HepG2 (cell line): Measurements from ENCODE around the gene PTPRM. TPM values are rescaled to one million over a fixed set of nuclear protein-coding genes. Genes with fewer than 3 reads are reported as not detected.

ENCODE experiments used
- ATAC-seq: fragments of 200-7000 bp; cut with Tn5 transposase; 3 replicates; pipeline ENCODE4 v1.9.1; 2020; ENCODE audit warnings: mild to moderate bottlenecking, moderate library complexity
- BruUV-seq: library from RNA; stranded (reverse); fragments of 400-500 nt; replicated peaks from 2 replicates; lab custom pipeline; 2021; lab: Mats Ljungman, UMichigan
- CTCF ChIA-PET: fragments of 300-600 bp; formaldehyde crosslinking; extraction: SDS; loops from one replicate; lab custom pipeline; 2021; ENCODE audit warnings: low total read pairs, inconsistent platforms, low intra/inter-chr PET ratio; lab: Yijun Ruan, JAX
- POLR2A ChIA-PET: fragments of 350-600 bp; sonication (Branson Sonifier 250); formaldehyde crosslinking; loops from one replicate; lab custom pipeline; 2020; ENCODE audit warnings: antibody characterized with exemption, inconsistent platforms; lab: Yijun Ruan, JAX
- DNase-seq: peaks from one replicate; pipeline ENCODE4 v3.0.0-alpha.2; 2015; ENCODE audit warnings: low spot score
- FAIRE-seq: peaks from 3 replicates; lab custom pipeline; 2011; peaks lifted over from hg19 to GRCh38; lab: Jason Lieb, UNC
- H2AFZ ChIP-seq: one replicate; pipeline ENCODE4 v1.6.1; 2011; ENCODE audit warnings: low read length, inconsistent platforms
- H3K27ac ChIP-seq: fragments of 300-600 bp; 3 replicates; pipeline ENCODE4 v1.8.0; 2011; ENCODE audit warnings: mixed run types, mild to moderate bottlenecking, mixed read lengths, low read length, inconsistent platforms; ENCODE audit not compliant: insufficient read depth; ENCODE audit errors: extremely low read length
- H3K27me3 ChIP-seq, 2 experiments: fragments of 200-600 bp in 1 of 2; 2 replicates in 1 of 2; 3 replicates in 1 of 2; pipeline versions ENCODE4 v1.6.0 to v1.8.0; 2011; ENCODE audit warnings: low read length in 2 of 2, mild to moderate bottlenecking in 2 of 2, moderate library complexity in 2 of 2, inconsistent platforms in 1 of 2; ENCODE audit not compliant: insufficient read depth in 2 of 2, control insufficient read depth in 1 of 2
- H3K36me3 ChIP-seq, 2 experiments: fragments of 200-600 bp in 1 of 2; replicated peaks in 1 of 2; 2 replicates in 1 of 2; 3 replicates in 1 of 2; pipeline versions ENCODE4 v1.5.1 to v1.8.0; 2011; ENCODE audit warnings: low read length in 2 of 2, inconsistent platforms in 1 of 2; ENCODE audit not compliant: insufficient read depth in 2 of 2, control insufficient read depth in 1 of 2
- H3K4me1 ChIP-seq: 2 replicates; pipeline ENCODE4 v1.5.1; 2012; ENCODE audit warnings: low read length, inconsistent platforms; ENCODE audit not compliant: insufficient read depth
- H3K4me2 ChIP-seq: 2 replicates; pipeline ENCODE4 v1.6.0; 2011; ENCODE audit warnings: low read depth, low read length, inconsistent platforms
- H3K4me3 ChIP-seq, 3 experiments: fragments of 200-600 bp in 1 of 3; sonication (generic), shearing (Covaris generic) in 1 of 3; replicated peaks in 1 of 3; 2 replicates each; pipeline ENCODE4 v1.5.1; 2011 to 2016; ENCODE audit warnings: low read length in 3 of 3, inconsistent platforms in 2 of 3, low read depth in 2 of 3, mild to moderate bottlenecking in 2 of 3, control low read depth in 1 of 3, mixed read lengths in 1 of 3; ENCODE audit not compliant: insufficient read depth in 1 of 3
- H3K79me2 ChIP-seq: one replicate; pipeline ENCODE4 v1.6.1; 2011; ENCODE audit warnings: low read length, inconsistent platforms; ENCODE audit not compliant: insufficient read depth
- H3K9ac ChIP-seq: 2 replicates; pipeline ENCODE4 v1.6.0; 2011; ENCODE audit warnings: mild to moderate bottlenecking, low read depth, low read length, inconsistent platforms; ENCODE audit not compliant: insufficient read depth
- H3K9me3 ChIP-seq: 2 replicates; pipeline ENCODE4 v1.5.1; 2012; ENCODE audit warnings: mild to moderate bottlenecking, low read length
- H4K20me1 ChIP-seq: 2 replicates; pipeline ENCODE4 v1.6.0; 2011; ENCODE audit warnings: inconsistent platforms, mild to moderate bottlenecking, low read length, moderate library complexity; ENCODE audit not compliant: insufficient read depth
- BORCS8-MEF2B ChIP-seq: sonication (generic); formaldehyde crosslinking; IDR thresholded peaks from 2 replicates; pipeline ENCODE4 v1.8.0; 2022; ENCODE audit warnings: mild to moderate bottlenecking, missing genetic modification reagents
- BRF2 ChIP-seq: sonication (generic); formaldehyde crosslinking; IDR thresholded peaks from 2 replicates; pipeline ENCODE4 v1.8.1; 2022; ENCODE audit warnings: mild to moderate bottlenecking, missing genetic modification reagents
- GLMP ChIP-seq: sonication (generic); formaldehyde crosslinking; IDR thresholded peaks from 2 replicates; pipeline ENCODE4 v1.9.0; 2021; ENCODE audit warnings: missing genetic modification reagents, mild to moderate bottlenecking, borderline replicate concordance
- GPBP1L1 ChIP-seq: sonication (generic); formaldehyde crosslinking; IDR thresholded peaks from 2 replicates; pipeline ENCODE4 v1.5.0; 2020; ENCODE audit warnings: mild to moderate bottlenecking, missing genetic modification reagents
- MED1 ChIP-seq: sonication (generic); formaldehyde crosslinking; IDR thresholded peaks from 2 replicates; pipeline ENCODE4 v1.4.0; 2020; ENCODE audit warnings: missing genetic modification reagents
- SAFB2 ChIP-seq: sonication (generic); formaldehyde crosslinking; IDR thresholded peaks from 2 replicates; pipeline ENCODE4 v1.5.1; 2020; ENCODE audit warnings: missing genetic modification reagents, low read depth, mild to moderate bottlenecking, borderline replicate concordance
- SAP130 ChIP-seq: IDR thresholded peaks from 2 replicates; pipeline ENCODE4 v1.6.1; 2016; ENCODE audit warnings: low read depth
- SOX13 ChIP-seq, 3 experiments: fragments of 450-650 bp in 1 of 3; sonication (generic) in 1 of 3; formaldehyde crosslinking in 1 of 3; IDR thresholded peaks in 2 of 3; conservative IDR thresholded peaks in 1 of 3; 2 replicates each; pipeline versions ENCODE4 v1.5.0 to v1.6.1; 2016 to 2020; ENCODE audit warnings: antibody characterized with exemption in 1 of 3, mild to moderate bottlenecking in 1 of 3, missing compliant biosample characterization in 1 of 3, missing genetic modification reagents in 1 of 3, moderate library complexity in 1 of 3
- ZBTB7A ChIP-seq: sonication (generic); formaldehyde crosslinking; IDR thresholded peaks from 2 replicates; pipeline ENCODE4 v1.8.0; 2022; ENCODE audit warnings: mild to moderate bottlenecking, missing genetic modification reagents
- ZFP37 ChIP-seq: sonication (generic); formaldehyde crosslinking; IDR thresholded peaks from 2 replicates; pipeline ENCODE4 v1.4.0; 2020; ENCODE audit warnings: missing genetic modification reagents, borderline replicate concordance
- ZNF563 ChIP-seq: sonication (generic); formaldehyde crosslinking; IDR thresholded peaks from 2 replicates; pipeline ENCODE4 v1.8.0; 2022; ENCODE audit warnings: mild to moderate bottlenecking, moderate library complexity, missing genetic modification reagents
- ZNF574 ChIP-seq: sonication (generic); formaldehyde crosslinking; IDR thresholded peaks from 2 replicates; pipeline ENCODE4 v1.4.0; 2020; ENCODE audit warnings: missing genetic modification reagents
- ZNF891 ChIP-seq: sonication (generic); formaldehyde crosslinking; IDR thresholded peaks from 2 replicates; pipeline ENCODE4 v1.5.0; 2020; ENCODE audit warnings: mild to moderate bottlenecking, missing genetic modification reagents
- WGBS: methylation state at CpG from one replicate; pipeline ENCODE4 v1.1.6; 2017; ENCODE audit warnings: low lambda C conversion rate; 5-methylcytosine and 5-hydroxymethylcytosine counted together
- in situ Hi-C: cut with HindIII; loops from 2 replicates; pipeline ENCODE4 v1.10.0; 2017; ENCODE audit warnings: low pct_unique_long_range_greater_than_20kb; ENCODE audit not compliant: extremely low pct_ligation_motif_present
- intact Hi-C: fragments of 100-400 bp; cut with micrococcal nuclease; formaldehyde crosslinking; loops from one replicate; pipeline ENCODE4 v1.10.0; 2022; ENCODE audit not compliant: unreplicated experiment
- polyA plus RNA-seq, 8 experiments: library from polyadenylated mRNA; depleted of rRNA in 3 of 8; stranded (reverse) in 7 of 8; unstranded in 1 of 8; fragments of >200 nt; fragmentation: Illumina TruSeq in 4 of 8; extraction: Trizol in 4 of 8; gene quantifications; 2 replicates each; pipeline versions ENCODE4 v1.2.1 to v1.2.3, GENCODE V29; 2011 to 2016; ENCODE audit warnings: low read depth in 4 of 8, missing spikeins in 1 of 8, mixed read lengths in 1 of 8; ENCODE audit not compliant: insufficient read depth in 1 of 8
- total RNA-seq, 5 experiments: library from RNA; depleted of rRNA; stranded (reverse); fragments of >200 nt; fragmentation: Illumina TruSeq; extraction: Trizol; gene quantifications; 2 replicates each; pipeline ENCODE4 v1.2.3, GENCODE V29; 2016; ENCODE audit warnings: low read depth in 1 of 5

PTPRM gene
- total and polyA plus RNA-seq, 2 of the 13 experiments (the other 11 are each of a cell fraction or from before 2014, with no cell fraction given) = 12.6 to 108 TPM

GRCh38 chr18:7544686-7545085 is 22.4 kb upstream of the PTPRM start:
- Histone ChIP-seq H3K9me3 (no peaks in the 10 kb centered on the region), H2AFZ (no peak overlapping the region), H4K20me1 (no peaks in the 10 kb centered on the region), H3K27me3 (no peaks in the 10 kb centered on the region), H3K27ac (no peak overlapping the region), H3K79me2 (no peaks in the 10 kb centered on the region), H3K36me3 (no peaks in the 10 kb centered on the region), H3K9ac (no peak overlapping the region), H3K4me1 (no peaks in the 10 kb centered on the region), H3K4me2 (no peak overlapping the region), H3K4me3 (no peak overlapping the region)
- TF ChIP-seq GPBP1L1 (CRISPR knock-in tag) (no peak), SOX13 (IDR thresholded peaks at IDR 0.05) (no peak), SOX13 (CRISPR knock-in tag; conservative IDR thresholded peaks at IDR 0.05 in 1 of 2, IDR thresholded peaks at IDR 0.05 in 1 of 2) (no peak), ZFP37 (CRISPR knock-in tag) (no peak), ZNF891 (no peak), ZNF574 (CRISPR knock-in tag) (no peak), BRF2 (CRISPR knock-in tag) (no peak), ZBTB7A (CRISPR knock-in tag) (no peak), ZNF563 (CRISPR knock-in tag) (no peak), GLMP (CRISPR knock-in tag) (no peak), BORCS8-MEF2B (CRISPR knock-in tag) (no peak), MED1 (CRISPR knock-in tag) (no peak), SAFB2 (CRISPR knock-in tag) (no peak), SAP130 (CRISPR knock-in tag) (no peak)
- no peak for ATAC-seq
- in situ Hi-C loops = no loop called here
- FAIRE-seq = no peak
- ChIA-PET CTCF (no interaction called here), POLR2A (no interaction called here)
- intact Hi-C loops = no loop called here
- DNase-seq = no peak
- 33% methylated on average over 1 of the region's 1 CpG for WGBS
- no TSS peak for BruUV-seq
